HCT116 (cell line): ENCODE data around the gene RNF144B. TPM values are rescaled to one million over a fixed set of nuclear protein-coding genes. Genes with fewer than 3 reads are reported as not detected.

ENCODE experiments used
- ATAC-seq: fragments of 200-7000 bp; cut with Tn5 transposase; 2 replicates; pipeline ENCODE4 v1.9.1; 2020; ENCODE audit warnings: mild to moderate bottlenecking, moderate library complexity
- BruUV-seq: library from RNA; stranded (reverse); fragments of 400-500 nt; replicated peaks from 2 replicates; lab custom pipeline; 2021; lab: Mats Ljungman, UMichigan
- CTCF ChIA-PET: fragments of 300-600 bp; sonication (Branson Sonifier 250); formaldehyde crosslinking; loops from one replicate; lab custom pipeline; 2021; ENCODE audit warnings: antibody characterized with exemption; lab: Charles Lee
- POLR2A ChIA-PET: fragments of 300-600, 350-600 bp; sonication (Branson Sonifier 250); formaldehyde crosslinking; loops from one replicate; lab custom pipeline; 2021; ENCODE audit warnings: antibody characterized with exemption; lab: Charles Lee
- RAD21 ChIA-PET, 2 experiments: fragments of 300-600 bp; sonication (Branson Sonifier 250); formaldehyde crosslinking; loops; one replicate each; lab custom pipeline; 2023; ENCODE audit warnings: low total read pairs in 2 of 2; ENCODE audit not compliant: uncharacterized antibody in 2 of 2, unreplicated experiment in 2 of 2, low non-redundant PET in 1 of 2; lab: Charles Lee
- DNase-seq: peaks from one replicate; pipeline ENCODE4 v3.0.0-alpha.2; 2010; ENCODE audit warnings: low read depth, low spot score
- H2AFZ ChIP-seq: fragments of 200-600 bp; shearing (Covaris generic), sonication (generic); 2 replicates; pipeline ENCODE4 v1.6.1; 2017; ENCODE audit warnings: low read depth, mixed run types, mixed read lengths, antibody characterized with exemption, low read length; ENCODE audit not compliant: poor library complexity, severe bottlenecking
- H3K27ac ChIP-seq: 2 replicates; pipeline ENCODE4 v1.5.1; 2012; ENCODE audit warnings: low read depth, low read length
- H3K27me3 ChIP-seq: fragments of 200-600 bp; sonication (generic); 2 replicates; pipeline ENCODE4 v1.6.1; 2016; ENCODE audit warnings: mixed run types, low read length, mixed read lengths; ENCODE audit not compliant: insufficient read depth
- H3K36me3 ChIP-seq, 2 experiments: fragments of 200-500 bp in 1 of 2; fragments of 200-600 bp in 1 of 2; sonication (Bioruptor generic) in 1 of 2; sonication (generic) in 1 of 2; 2 replicates each; pipeline versions ENCODE4 v1.5.1 to v1.6.1; 2014 to 2016; ENCODE audit warnings: low read length in 2 of 2, inconsistent platforms in 1 of 2, mixed read lengths in 1 of 2, mixed run types in 1 of 2; ENCODE audit not compliant: insufficient read depth in 2 of 2, control insufficient read depth in 1 of 2
- H3K4me1 ChIP-seq, 2 experiments: fragments of 200-600 bp in 1 of 2; sonication (generic) in 1 of 2; 2 replicates each; pipeline versions ENCODE4 v1.5.1 to v1.6.1; 2012 to 2017; ENCODE audit warnings: low read length in 2 of 2, inconsistent platforms in 1 of 2, mild to moderate bottlenecking in 1 of 2, mixed read lengths in 1 of 2, mixed run types in 1 of 2, moderate library complexity in 1 of 2; ENCODE audit not compliant: insufficient read depth in 2 of 2, control insufficient read depth in 1 of 2
- H3K4me2 ChIP-seq: fragments of 200-600 bp; sonication (generic); 2 replicates; pipeline ENCODE4 v1.6.1; 2017; ENCODE audit warnings: mixed run types, low read length, mixed read lengths
- H3K4me3 ChIP-seq, 2 experiments: fragments of 200-600 bp in 1 of 2; sonication (generic) in 1 of 2; replicated peaks in 1 of 2; 2 replicates each; pipeline ENCODE4 v1.5.1; 2011 to 2016; ENCODE audit warnings: low read length in 2 of 2, control low read depth in 1 of 2, low read depth in 1 of 2, mild to moderate bottlenecking in 1 of 2, mixed read lengths in 1 of 2, mixed run types in 1 of 2
- H3K79me2 ChIP-seq: fragments of 200-600 bp; sonication (generic); 2 replicates; pipeline ENCODE4 v1.6.1; 2017; ENCODE audit warnings: mild to moderate bottlenecking, mixed run types, low read length, moderate library complexity, mixed read lengths; ENCODE audit not compliant: insufficient read depth
- H3K9ac ChIP-seq: fragments of 200-600 bp; sonication (generic); 2 replicates; pipeline ENCODE4 v1.6.1; 2016; ENCODE audit warnings: low read length, mixed read lengths
- H3K9me2 ChIP-seq: fragments of 200-600 bp; sonication (generic), shearing (Covaris generic); 2 replicates; pipeline ENCODE4 v1.6.1; 2017; ENCODE audit warnings: mixed run types, mild to moderate bottlenecking, moderate library complexity; ENCODE audit not compliant: insufficient read depth
- H3K9me3 ChIP-seq, 2 experiments: fragments of 200-500 bp in 1 of 2; fragments of 200-600 bp in 1 of 2; sonication (Bioruptor generic) in 1 of 2; sonication (generic) in 1 of 2; 2 replicates each; pipeline ENCODE4 v1.6.1; 2014 to 2017; ENCODE audit warnings: low read length in 2 of 2, mixed read lengths in 2 of 2, inconsistent platforms in 1 of 2, low read depth in 1 of 2, mild to moderate bottlenecking in 1 of 2, mixed run types in 1 of 2, moderate library complexity in 1 of 2; ENCODE audit not compliant: control insufficient read depth in 1 of 2, insufficient read depth in 1 of 2
- H4K20me1 ChIP-seq: fragments of 200-600 bp; sonication (generic), shearing (Covaris generic); 2 replicates; pipeline ENCODE4 v1.6.1; 2017; ENCODE audit warnings: mixed run types, mild to moderate bottlenecking, moderate library complexity; ENCODE audit not compliant: insufficient read depth
- CBX3 ChIP-seq: IDR thresholded peaks from 2 replicates; pipeline ENCODE4 v1.6.1; 2012; ENCODE audit warnings: low read depth
- EGR1 ChIP-seq: IDR thresholded peaks from 2 replicates; pipeline ENCODE4 v1.6.1; 2012; ENCODE audit warnings: low read depth
- ELF1 ChIP-seq: IDR thresholded peaks from 2 replicates; pipeline ENCODE4 v1.6.1; 2012; ENCODE audit warnings: low read depth, borderline replicate concordance
- EZH2 ChIP-seq: fragments of 200-600 bp; sonication (generic); IDR thresholded peaks from 2 replicates; pipeline ENCODE4 v1.6.1; 2017; ENCODE audit warnings: antibody characterized with exemption, mixed run types
- FOSL1 ChIP-seq: IDR thresholded peaks from 2 replicates; pipeline ENCODE4 v1.6.1; 2012; ENCODE audit warnings: low read depth
- MAX ChIP-seq: IDR thresholded peaks from 2 replicates; pipeline ENCODE4 v1.6.1; 2012
- POLR2A ChIP-seq: IDR thresholded peaks from 2 replicates; pipeline ENCODE4 v1.7.0; 2011; ENCODE audit warnings: borderline replicate concordance; ENCODE audit not compliant: insufficient read depth, insufficient read length; ENCODE audit errors: extremely low read depth
- POLR2AphosphoS5 ChIP-seq: IDR thresholded peaks from 2 replicates; pipeline ENCODE4 v1.6.1; 2011; ENCODE audit warnings: mild to moderate bottlenecking, low read depth, low read length, moderate library complexity
- REST ChIP-seq: IDR thresholded peaks from 2 replicates; pipeline ENCODE4 v1.6.1; 2012; ENCODE audit warnings: low read depth
- SIN3A ChIP-seq: IDR thresholded peaks from 2 replicates; pipeline ENCODE4 v1.6.1; 2012; ENCODE audit warnings: low read depth
- SP1 ChIP-seq: IDR thresholded peaks from 2 replicates; pipeline ENCODE4 v1.6.1; 2012; ENCODE audit warnings: low read depth
- TCF7L2 ChIP-seq: IDR thresholded peaks from 2 replicates; pipeline ENCODE4 v1.7.0; 2011; ENCODE audit warnings: borderline replicate concordance, inconsistent platforms; ENCODE audit not compliant: insufficient read depth, insufficient read length; ENCODE audit errors: extremely low read depth
- ZFX ChIP-seq: fragments of 450-650 bp; IDR thresholded peaks from 2 replicates; pipeline ENCODE4 v1.6.1; 2017
- ZNF274 ChIP-seq: fragments of 200-500 bp; sonication (Bioruptor generic); IDR thresholded peaks from 2 replicates; pipeline ENCODE4 v1.6.1; 2014; ENCODE audit warnings: mild to moderate bottlenecking, low read depth, low read length, inconsistent platforms
- intact Hi-C: fragments of 100-400 bp; cut with micrococcal nuclease; formaldehyde crosslinking; loops from 2 replicates; pipeline ENCODE4 v1.10.0; 2022
- total RNA-seq: library from RNA; stranded (reverse); gene quantifications from one replicate; pipeline ENCODE4 v1.2.1, GENCODE V29; 2021; ENCODE audit not compliant: unreplicated experiment

The RNF144B gene
- total RNA-seq, 1 experiment from 2014 or later: 2.1 TPM

- no peak overlapping the region for H2AFZ ChIP-seq
- no peak for DNase-seq
- TF ChIP-seq SIN3A (no peak), TCF7L2 (no peak), ZNF274 (no peak), MAX (no peak), POLR2A (no peak), REST (no peak), SP1 (no peak), CBX3 (no peak), FOSL1 (no peak), EGR1 (no peak), ELF1 (no peak), POLR2AphosphoS5 (no peak), ZFX (no peak), EZH2 (no peak)
- TF ChIP-seq, all 23 proteins: peak for 0
- no peaks in the 10 kb centered on the region for H3K9me3 ChIP-seq
- H3K9ac ChIP-seq: no peak overlapping the region
- intact Hi-C loops: no loop called here
- H3K27me3 ChIP-seq: no peaks in the 10 kb centered on the region
- no peaks in the 10 kb centered on the region for H3K36me3 ChIP-seq
- no peak for ATAC-seq
- no peaks in the 10 kb centered on the region for H3K9me2 ChIP-seq
- no peaks in the 10 kb centered on the region for H3K79me2 ChIP-seq
- RAD21 ChIA-PET: no interaction called here
- no peak overlapping the region for H3K4me3 ChIP-seq
- H4K20me1 ChIP-seq: no peaks in the 10 kb centered on the region
- CTCF ChIA-PET: no interaction called here
- no peaks in the 10 kb centered on the region for H3K4me1 ChIP-seq
- BruUV-seq: no TSS peak
- POLR2A ChIA-PET: no interaction called here
- no peak overlapping the region for H3K27ac ChIP-seq
- no peak overlapping the region for H3K4me2 ChIP-seq
These were observed 33.2 kb downstream of the RNF144B start for GRCh38 chr6:18420328-18420727.
